Kidney epithelial cell (primary cell): ENCODE data around the gene RGS9. TPM values are rescaled to one million over a fixed set of nuclear protein-coding genes. Genes with fewer than 3 reads are reported as not detected.

Experiments
- DNase-seq: peaks from one replicate; pipeline ENCODE4 v3.0.0-alpha.2; 2010; ENCODE audit warnings: low read depth
- H3K27me3 ChIP-seq: 2 replicates; pipeline ENCODE4 v1.6.0; 2011; ENCODE audit warnings: low read length; ENCODE audit not compliant: control insufficient read depth, insufficient read depth
- H3K36me3 ChIP-seq: 2 replicates; pipeline ENCODE4 v1.5.1; 2011; ENCODE audit warnings: low read length; ENCODE audit not compliant: control insufficient read depth, insufficient read depth
- H3K4me3 ChIP-seq: 2 replicates; pipeline ENCODE4 v1.5.1; 2011; ENCODE audit warnings: low read depth, mild to moderate bottlenecking, control low read depth, low read length
- CTCF ChIP-seq: IDR thresholded peaks from 2 replicates; pipeline ENCODE4 v1.5.1; 2011; ENCODE audit warnings: mild to moderate bottlenecking, moderate library complexity, low read length, control low read depth, inconsistent platforms; ENCODE audit not compliant: insufficient read depth, poor library complexity, severe bottlenecking
- total RNA-seq: library from RNA; depleted of rRNA; stranded (reverse); fragments of >200 nt; gene quantifications from 2 replicates; pipeline ENCODE4 v1.2.3, GENCODE V29; 2015

RGS9 gene
- total RNA-seq, 1 donor from 2014 or later = 7.5 TPM

GRCh38 chr17:65226227-65226626 is 89.1 kb downstream of the RGS9 start:
- TF ChIP-seq CTCF = no peak

GRCh38 chr17:65227637-65228036 is 90.5 kb downstream of the RGS9 start:
- Histone ChIP-seq H3K36me3 (no peaks in the 10 kb centered on the region), H3K27me3 (no peaks in the 10 kb centered on the region), H3K4me3 (no peak overlapping the region)
- no peak for TF ChIP-seq CTCF
- DNase-seq = no peak

More at GRCh38 chr17:65226227-65226626, 89.1 kb downstream of the RGS9 start:
- Histone ChIP-seq H3K27me3 (no peaks in the 10 kb centered on the region), H3K4me3 (no peak overlapping the region), H3K36me3 (no peaks in the 10 kb centered on the region)
- no peak for DNase-seq

DNA sequence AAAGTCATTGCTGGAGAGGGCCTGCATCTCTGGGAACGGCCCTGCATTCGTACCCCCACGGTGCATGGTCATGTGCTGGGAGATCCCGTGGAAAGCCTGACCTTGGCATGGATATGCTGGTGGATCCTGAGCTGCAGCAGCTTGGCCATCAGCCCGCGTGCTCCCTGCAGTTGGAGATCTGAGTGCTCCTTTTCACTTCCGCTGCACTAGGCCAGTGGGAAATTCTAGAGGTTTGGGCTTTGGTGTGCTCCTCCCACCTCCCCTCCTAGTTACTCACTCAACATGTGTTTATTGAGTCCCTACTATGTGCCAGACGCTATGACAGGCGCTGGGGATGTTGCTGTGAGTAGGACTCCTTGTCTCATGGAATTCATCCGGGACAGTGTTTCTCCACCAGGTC is 91.1 kb downstream of the RGS9 start:
- no peak for DNase-seq
- no peak for TF ChIP-seq CTCF
- H3K27me3 ChIP-seq = no peaks in the 10 kb centered on the region
- no peak overlapping the region for H3K4me3 ChIP-seq
- H3K36me3 ChIP-seq = no peaks in the 10 kb centered on the region

GRCh38 chr17:65228734-65229620 is 91.8 kb downstream of the RGS9 start:
- Histone ChIP-seq H3K36me3 (no peaks in the 10 kb centered on the region), H3K4me3 (no peak overlapping the region), H3K27me3 (no peaks in the 10 kb centered on the region)
- TF ChIP-seq CTCF = no peak
- no peak for DNase-seq

- no peak overlapping the region for H3K4me3 ChIP-seq
- H3K36me3 ChIP-seq = no peaks in the 10 kb centered on the region
- H3K27me3 ChIP-seq = no peaks in the 10 kb centered on the region
- no peak for TF ChIP-seq CTCF
- DNase-seq = no peak
These were observed 92.4 kb downstream of the RGS9 start for GRCh38 chr17:65229621-65229995.

- Histone ChIP-seq H3K27me3 (no peaks in the 10 kb centered on the region), H3K4me3 (no peak overlapping the region), H3K36me3 (no peaks in the 10 kb centered on the region)
- no peak for TF ChIP-seq CTCF
- no peak for DNase-seq
These were observed 92.9 kb downstream of the RGS9 start for GRCh38 chr17:65230040-65230439.
